Measurements from ENCODE around the gene CAMSAP1.

GRCh38 chr9:135778421-135778820 is 128.9 kb downstream of the CAMSAP1 start:
- no peak for TF ChIP-seq POLR2A (IDR thresholded peaks at IDR 0.05)
- no peak for TF ChIP-seq CTCF (IDR thresholded peaks at IDR 0.05)
